ENCODE results near the gene RHBDL3. TPM values are rescaled to one million over a fixed set of nuclear protein-coding genes. Genes with fewer than 3 reads are reported as not detected.

Gene RHBDL3
- total RNA-seq, 4 donors from 2014 or later, result 0.27 to 0.64 TPM; not detected in 2

- Histone ChIP-seq H3K27me3 (peaks cover 3% of the 10 kb centered on the region), H3K4me3 (no peak overlapping the region), H3K9me3 (no peaks in the 10 kb centered on the region), H3K27ac (no peak overlapping the region), H3K36me3 (no peaks in the 10 kb centered on the region), H3K4me1 (no peaks in the 10 kb centered on the region)
- 81% methylated on average over 5 of the region's 5 CpGs; no CpG with 5 or more reads in 1 of the 2 donors for WGBS, 2 donors (ENCODE audit: low coverage in 1 of 2)
- intact Hi-C loops (cut with DNase I; ENCODE audit: low total_unique reads) (no loop called here), in situ Hi-C loops (cut with MboI; ENCODE audit: low pct_ligation_motif_present in 1 of 4, low pct_unique_long_range_greater_than_20kb in 1 of 4, low sequenced_read_pairs in 3 of 4) (no loop called here)
- no peak for DNase-seq
- TF ChIP-seq CTCF (IDR thresholded peaks at IDR 0.05) (no peak), POLR2AphosphoS5 (IDR thresholded peaks at IDR 0.05) (no peak), EP300 (IDR thresholded peaks at IDR 0.05; ENCODE audit: low read depth) (no peak), POLR2A (IDR thresholded peaks at IDR 0.05) (no peak)
These were observed 20.9 kb downstream of the RHBDL3 start for GRCh38 chr17:32286518-32286900.

GRCh38 chr17:32287804-32288511, 22.3 kb downstream of the RHBDL3 start:
- H3K9me3 ChIP-seq, result no peaks in the 10 kb centered on the region
- H3K27me3 ChIP-seq, result peaks cover 3% of the 10 kb centered on the region
- no peak for DNase-seq
- no peak for TF ChIP-seq POLR2A (IDR thresholded peaks at IDR 0.05)
- TF ChIP-seq POLR2AphosphoS5 (IDR thresholded peaks at IDR 0.05), result no peak
- intact Hi-C loops (cut with DNase I; ENCODE audit: low total_unique reads) (no loop called here), in situ Hi-C loops (cut with MboI; ENCODE audit: low pct_ligation_motif_present in 1 of 4, low pct_unique_long_range_greater_than_20kb in 1 of 4, low sequenced_read_pairs in 3 of 4) (no loop called here)
- no peak overlapping the region for H3K4me3 ChIP-seq
- no peak overlapping the region for H3K27ac ChIP-seq
- H3K4me1 ChIP-seq, result no peaks in the 10 kb centered on the region
- WGBS, 2 donors (ENCODE audit: low coverage in 1 of 2), result 87% methylated on average over 10 of the region's 10 CpGs; no CpG with 5 or more reads in 1 of the 2 donors
- H3K36me3 ChIP-seq, result no peaks in the 10 kb centered on the region

- in situ Hi-C loops (cut with MboI; ENCODE audit: low pct_ligation_motif_present in 1 of 4, low pct_unique_long_range_greater_than_20kb in 1 of 4, low sequenced_read_pairs in 3 of 4) (no loop called here), intact Hi-C loops (cut with DNase I; ENCODE audit: low total_unique reads) (no loop called here)
- no peaks in the 10 kb centered on the region for H3K9me3 ChIP-seq
- H3K4me3 ChIP-seq, result no peak overlapping the region
- DNase-seq, result no peak
- H3K4me1 ChIP-seq, result no peaks in the 10 kb centered on the region
- WGBS, 2 donors (ENCODE audit: low coverage in 1 of 2), result 81% methylated on average over 11 of the region's 11 CpGs; no CpG with 5 or more reads in 1 of the 2 donors
- H3K27me3 ChIP-seq, result peaks cover 3% of the 10 kb centered on the region
- TF ChIP-seq CTCF (IDR thresholded peaks at IDR 0.05) (no peak), POLR2A (IDR thresholded peaks at IDR 0.05) (no peak), POLR2AphosphoS5 (IDR thresholded peaks at IDR 0.05) (no peak), EP300 (IDR thresholded peaks at IDR 0.05; ENCODE audit: low read depth) (no peak)
- no peaks in the 10 kb centered on the region for H3K36me3 ChIP-seq
- H3K27ac ChIP-seq, result no peak overlapping the region
These were observed 23.0 kb downstream of the RHBDL3 start for GRCh38 chr17:32288615-32289014.

- intact Hi-C loops (cut with DNase I; ENCODE audit: low total_unique reads), result no loop called here
These were observed 23.9 kb downstream of the RHBDL3 start for GRCh38 chr17:32289471-32290070.

More at GRCh38 chr17:32289471-32290070, 23.9 kb downstream of the RHBDL3 start:
- in situ Hi-C loops (cut with MboI; ENCODE audit: low pct_ligation_motif_present in 1 of 4, low pct_unique_long_range_greater_than_20kb in 1 of 4, low sequenced_read_pairs in 3 of 4), result no loop called here
- Histone ChIP-seq H3K4me1 (no peaks in the 10 kb centered on the region), H3K27ac (no peak overlapping the region), H3K4me3 (no peak overlapping the region), H3K27me3 (no peaks in the 10 kb centered on the region), H3K9me3 (no peaks in the 10 kb centered on the region), H3K36me3 (no peaks in the 10 kb centered on the region)
- no peak for TF ChIP-seq CTCF (IDR thresholded peaks at IDR 0.05)
- no peak for TF ChIP-seq POLR2AphosphoS5 (IDR thresholded peaks at IDR 0.05)
- TF ChIP-seq POLR2A (IDR thresholded peaks at IDR 0.05), result no peak
- TF ChIP-seq EP300 (IDR thresholded peaks at IDR 0.05; ENCODE audit: low read depth), result no peak
- no peak for DNase-seq
- WGBS, 2 donors (ENCODE audit: low coverage in 1 of 2), result 83 to 91% methylated on average over 8 to 9 of the region's 9 CpGs
